Measurements from ENCODE around the gene ZBTB7A. TPM values are rescaled to one million over a fixed set of nuclear protein-coding genes. Genes with fewer than 3 reads are reported as not detected.

Gene ZBTB7A
- total and polyA plus RNA-seq, 10 of the 15 experiments (the other 5 are each of a cell fraction or from before 2014, with no cell fraction given), result 0.26 to 42.4 (median 4.5) TPM

- H3K27me3 ChIP-seq (replicated peaks in 1 of 2; ENCODE audit: control insufficient read depth in 2 of 2, insufficient read depth in 2 of 2, low read length in 1 of 2), result no peaks in the 10 kb centered on the region
Observed at GRCh38 chr19:4027146-4027545, 39.6 kb downstream of the ZBTB7A start.

GRCh38 chr19:4025317-4025716 is 41.4 kb downstream of the ZBTB7A start:
- 71% methylated on average over 11 of the region's 11 CpGs for WGBS (ENCODE audit: insufficient coverage, insufficient replicate concordance, low lambda C conversion rate, missing lambda C conversion rate)

More at GRCh38 chr19:4027146-4027545, 39.6 kb downstream of the ZBTB7A start:
- BruUV-seq (replicated peaks), result no TSS peak
- Histone ChIP-seq H3K9me3 (replicated peaks; ENCODE audit: control insufficient read depth, insufficient read depth, low read length) (no peaks in the 10 kb centered on the region), H3K4me1 (ENCODE audit: control insufficient read depth, insufficient read depth, low read length) (no peaks in the 10 kb centered on the region), H2AFZ (ENCODE audit: control insufficient read depth, low read depth, low read length) (no peak overlapping the region), H3K4me2 (ENCODE audit: control insufficient read depth, insufficient read depth) (no peak overlapping the region), H3K27ac (ENCODE audit: control insufficient read depth, insufficient read depth) (no peak overlapping the region), H3K9ac (ENCODE audit: control insufficient read depth, insufficient read depth, low read length) (no peak overlapping the region), H3K79me2 (ENCODE audit: control insufficient read depth, insufficient read depth, low read length) (no peaks in the 10 kb centered on the region), H3K4me3 (no peak overlapping the region), H3K36me3 (ENCODE audit: control insufficient read depth in 2 of 2, insufficient read depth in 2 of 2, low read length in 1 of 2) (peaks cover 0 to 9% of the 10 kb centered on the region in 2 experiments; a peak in 3 of 4 replicates), H4K20me1 (ENCODE audit: control insufficient read depth, insufficient read depth) (no peaks in the 10 kb centered on the region)
- ChIA-PET CTCF (interaction anchor here (1.0 kb wide), 1 partner anchor 113 kb away, joined by 3 read pairs; no protein-coding TSS in a partner anchor), SMC1A (ENCODE audit: uncharacterized antibody, unreplicated experiment) (no interaction called here), RAD21 (ENCODE audit: unreplicated experiment) (no interaction called here), POLR2A (no interaction called here)
- DNase-seq (ENCODE audit: low read depth, low spot score), result no peak
- no peak for ATAC-seq
- no peak for FAIRE-seq
- TF ChIP-seq ZBTB33 (IDR thresholded peaks at IDR 0.05), result no peak
- no peak for TF ChIP-seq EED (IDR thresholded peaks at IDR 0.05; ENCODE audit: low read depth)
- no peak for TF ChIP-seq TCF3 (IDR thresholded peaks at IDR 0.05; ENCODE audit: borderline replicate concordance, insufficient read depth, low read depth, low read length)
- in situ Hi-C loops (cut with MboI), result no loop called here
- 90% methylated on average over 16 of the region's 16 CpGs for WGBS (ENCODE audit: insufficient coverage, insufficient replicate concordance, low lambda C conversion rate, missing lambda C conversion rate)
- intact Hi-C loops (cut with micrococcal nuclease; ENCODE audit: unreplicated experiment), result no loop called here

More at GRCh38 chr19:4025317-4025716, 41.4 kb downstream of the ZBTB7A start:
- H3K9ac ChIP-seq (ENCODE audit: control insufficient read depth, insufficient read depth, low read length), result no peak overlapping the region
- intact Hi-C loops (cut with micrococcal nuclease; ENCODE audit: unreplicated experiment), result no loop called here
- H3K27me3 ChIP-seq (replicated peaks in 1 of 2; ENCODE audit: control insufficient read depth in 2 of 2, insufficient read depth in 2 of 2, low read length in 1 of 2), result no peaks in the 10 kb centered on the region
- no TSS peak for BruUV-seq (replicated peaks)
- DNase-seq (ENCODE audit: low read depth, low spot score) (no peak), FAIRE-seq (no peak), ATAC-seq (no peak)
- no peak overlapping the region for H3K27ac ChIP-seq (ENCODE audit: control insufficient read depth, insufficient read depth)
- ChIA-PET RAD21 (ENCODE audit: unreplicated experiment) (no interaction called here), POLR2A (no interaction called here), CTCF (no interaction called here), SMC1A (ENCODE audit: uncharacterized antibody, unreplicated experiment) (no interaction called here)
- in situ Hi-C loops (cut with MboI), result no loop called here
- no peaks in the 10 kb centered on the region for H3K4me1 ChIP-seq (ENCODE audit: control insufficient read depth, insufficient read depth, low read length)
- H3K79me2 ChIP-seq (ENCODE audit: control insufficient read depth, insufficient read depth, low read length), result no peaks in the 10 kb centered on the region
- no peaks in the 10 kb centered on the region for H3K9me3 ChIP-seq (replicated peaks; ENCODE audit: control insufficient read depth, insufficient read depth, low read length)
- no peaks in the 10 kb centered on the region for H4K20me1 ChIP-seq (ENCODE audit: control insufficient read depth, insufficient read depth)
- H3K4me2 ChIP-seq (ENCODE audit: control insufficient read depth, insufficient read depth), result no peak overlapping the region
- H3K4me3 ChIP-seq, result no peak overlapping the region
- no peak for TF ChIP-seq MYB (IDR thresholded peaks at IDR 0.05; ENCODE audit: borderline replicate concordance, low read depth, low read length)
- no peak for TF ChIP-seq ATF2 (IDR thresholded peaks at IDR 0.05; ENCODE audit: low read length)
- no peak for TF ChIP-seq SIX5 (IDR thresholded peaks at IDR 0.05; ENCODE audit: low read depth, low read length, severe bottlenecking)
- no peak for TF ChIP-seq HDAC2 (IDR thresholded peaks at IDR 0.05)
- TF ChIP-seq HCFC1 (IDR thresholded peaks at IDR 0.05; ENCODE audit: low read length), result no peak
- TF ChIP-seq ZZZ3 (IDR thresholded peaks at IDR 0.05; ENCODE audit: control insufficient read depth, insufficient read length, low read depth), result no peak
- TF ChIP-seq MEF2A (IDR thresholded peaks at IDR 0.05; ENCODE audit: insufficient read depth, low read depth, low read length), result no peak
- no peak for TF ChIP-seq CREB1 (IDR thresholded peaks at IDR 0.05; ENCODE audit: low read depth)
- TF ChIP-seq BMI1 (IDR thresholded peaks at IDR 0.05; ENCODE audit: borderline replicate concordance), result no peak
- no peak overlapping the region for H2AFZ ChIP-seq (ENCODE audit: control insufficient read depth, low read depth, low read length)
- H3K36me3 ChIP-seq (ENCODE audit: control insufficient read depth in 2 of 2, insufficient read depth in 2 of 2, low read length in 1 of 2), result peaks cover 0 to 7% of the 10 kb centered on the region in 2 experiments; a peak in 3 of 4 replicates

All from GM12878 (cell line).